Epidermal melanocyte (primary cell): ENCODE measurements around the gene AGXT2.

Experiments used
- DNase-seq: peaks from one replicate; pipeline ENCODE4 v3.0.0; 2011; ENCODE audit warnings: low spot score; ENCODE audit not compliant: insufficient read length

The AGXT2 gene

DNA sequence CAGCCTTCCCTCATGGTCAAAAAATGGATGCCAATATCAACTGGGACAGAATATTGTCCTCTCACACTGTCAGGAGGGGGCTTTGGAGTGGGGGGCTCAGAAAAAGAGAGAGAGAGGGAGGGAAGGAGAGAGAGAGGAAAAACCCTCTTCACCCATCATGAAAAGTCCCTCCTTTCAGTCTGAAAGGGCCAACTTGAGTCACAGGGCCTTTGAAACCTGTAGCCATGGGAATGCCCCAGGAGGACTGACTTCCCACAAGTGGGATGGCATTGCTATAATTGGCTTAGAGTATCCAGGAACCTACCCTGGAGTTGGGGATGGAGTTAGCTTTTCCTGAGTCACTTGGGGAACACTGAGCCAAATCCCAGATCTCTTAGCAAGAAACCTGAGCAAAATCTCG lies 77.2 kb downstream of the AGXT2 start:
- DNase-seq = no peak

DNA sequence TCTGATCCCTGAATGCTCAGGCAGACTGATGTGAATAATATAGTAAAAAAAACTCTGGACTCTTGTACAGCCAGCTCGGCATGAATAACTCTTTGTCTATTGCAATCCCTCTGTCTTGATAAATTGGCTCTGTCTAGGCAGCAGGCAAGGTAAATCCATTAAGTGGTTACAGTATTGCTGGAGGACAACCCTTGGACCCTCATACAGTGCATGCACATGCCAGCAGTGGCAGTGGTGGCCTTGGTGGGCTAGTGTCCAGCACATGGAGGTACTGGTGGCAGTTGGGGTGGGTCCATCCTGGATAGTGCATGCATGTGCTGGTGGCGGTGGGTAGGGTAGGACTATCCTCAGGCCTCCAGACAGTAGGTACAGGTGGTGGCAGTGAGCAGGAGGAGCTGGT lies 79.5 kb downstream of the AGXT2 start:
- no peak for DNase-seq

DNA sequence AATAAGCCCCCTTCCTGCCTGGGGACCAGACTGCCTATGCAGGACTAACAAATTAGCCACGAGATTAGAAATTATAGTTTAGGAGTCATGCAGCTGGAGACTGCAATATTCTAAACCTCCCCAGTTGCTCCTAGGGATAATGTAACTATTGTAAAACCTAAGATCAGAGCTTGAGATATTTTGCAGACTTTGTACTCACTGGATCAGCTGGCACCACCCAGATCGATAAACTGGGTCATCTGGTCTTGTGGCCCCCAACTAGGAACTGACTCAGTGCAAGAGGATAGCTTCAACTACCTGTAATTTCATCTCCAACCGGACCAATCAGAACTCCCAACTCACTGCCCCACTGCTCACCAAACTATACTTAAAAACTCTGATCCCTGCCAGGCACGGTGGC lies 80.2 kb downstream of the AGXT2 start:
- no peak for DNase-seq

DNA sequence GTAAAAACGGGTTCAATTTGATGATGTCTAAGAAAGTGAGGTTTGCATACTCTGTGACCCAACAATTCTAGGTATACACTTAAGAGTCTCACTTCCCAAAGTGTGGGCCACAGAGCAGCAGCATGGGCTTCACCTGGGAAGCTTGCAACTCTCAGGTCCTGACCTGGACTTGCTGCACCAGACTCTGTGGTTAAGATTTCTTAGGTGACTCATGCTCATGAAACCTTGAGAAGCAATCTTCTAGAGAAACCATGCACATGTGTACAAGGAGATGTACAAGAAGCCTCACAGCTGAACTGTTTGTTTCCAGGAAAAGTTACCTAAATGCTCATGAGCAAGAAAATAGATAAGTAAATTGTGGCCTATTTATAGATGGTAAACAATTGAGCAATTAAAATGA lies 88.4 kb downstream of the AGXT2 start:
- no peak for DNase-seq

DNA sequence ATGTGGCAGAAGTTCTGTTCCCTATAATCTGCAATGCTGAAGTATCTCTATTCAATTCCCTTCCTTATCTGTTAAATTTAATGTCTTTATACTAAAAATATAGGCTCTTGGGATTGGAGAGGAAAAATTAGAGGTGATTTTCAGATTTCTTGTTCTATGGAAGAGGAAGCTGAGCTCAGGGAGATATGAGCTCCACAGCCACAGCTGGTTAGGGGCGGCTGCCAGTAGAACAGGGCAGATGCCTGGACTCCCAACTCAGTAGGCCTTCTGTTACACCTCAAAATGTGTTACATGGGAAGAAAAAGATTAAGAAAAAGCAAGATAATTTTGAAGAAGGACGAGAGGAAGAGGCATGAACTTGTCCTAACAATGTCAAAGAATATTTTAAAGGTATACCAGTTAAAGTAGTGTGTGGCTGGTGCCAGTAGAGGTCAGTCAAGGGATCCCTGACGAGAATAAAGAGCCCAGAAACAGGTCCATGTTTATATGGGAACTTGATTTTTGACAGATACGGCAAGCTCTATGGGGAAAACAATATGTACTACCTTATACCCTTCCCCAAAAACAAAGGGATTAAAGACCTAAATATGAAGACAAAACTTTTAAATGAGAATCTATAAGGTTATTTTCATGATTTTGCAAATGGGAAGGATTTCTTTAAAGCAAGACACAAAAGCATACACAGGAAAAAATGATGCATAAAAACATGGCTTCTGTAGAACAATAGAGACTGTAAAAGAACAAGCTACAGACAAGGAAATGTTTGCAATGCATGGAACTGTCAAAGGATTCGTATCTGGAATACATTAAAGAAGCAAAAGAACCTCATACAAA lies 89.7 kb downstream of the AGXT2 start:
- peak; percentile 26 for DNase-seq

DNA sequence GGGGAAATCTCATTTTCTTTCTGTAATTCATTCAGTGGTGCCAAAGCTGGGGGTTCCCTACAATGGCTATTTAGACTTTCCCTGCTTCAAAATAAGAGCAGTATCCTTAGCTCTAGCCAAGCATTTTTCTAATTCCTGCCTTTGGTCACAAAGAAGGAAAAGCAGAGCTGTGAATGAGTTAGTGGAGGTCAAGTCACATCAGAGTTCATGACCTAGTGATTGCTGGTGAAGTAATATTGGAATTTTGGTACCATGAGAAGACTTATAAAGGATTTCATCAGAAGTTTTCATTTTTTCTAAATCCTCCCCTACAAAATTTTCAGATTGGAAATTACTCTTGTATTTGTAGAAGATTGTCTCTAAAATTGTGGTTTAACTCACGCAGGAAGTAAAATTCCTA lies 90.4 kb downstream of the AGXT2 start:
- DNase-seq = no peak
